ENCODE results near the gene ZMYM4.
"Not testable (repeated sequence)": the region's sequence is repeated elsewhere in the genome, so short reads cannot be mapped to it uniquely, and the experiment has no call there.

ZMYM4 gene

GRCh38 chr1:35331618-35332017, 63.1 kb downstream of the ZMYM4 start:
- not testable (repeated sequence) for DNase-seq

- no peak for DNase-seq
Measured at GRCh38 chr1:35334485-35334884, 66.0 kb downstream of the ZMYM4 start.

- DNase-seq = no peak
Measured at GRCh38 chr1:35340519-35340918, 72.0 kb downstream of the ZMYM4 start.

GRCh38 chr1:35345439-35345981, 77.0 kb downstream of the ZMYM4 start:
- DNase-seq = no peak

GRCh38 chr1:35350872-35351271, 82.4 kb downstream of the ZMYM4 start:
- no peak for DNase-seq

- no peak for DNase-seq
Measured at GRCh38 chr1:35359995-35360394, 91.5 kb downstream of the ZMYM4 start.

- DNase-seq = no peak
Measured at GRCh38 chr1:35361638-35362037, 93.1 kb downstream of the ZMYM4 start.

- no peak for DNase-seq
Measured at GRCh38 chr1:35364741-35365140, 96.2 kb downstream of the ZMYM4 start.

- DNase-seq = no peak
Measured at GRCh38 chr1:35367914-35368313, 99.4 kb downstream of the ZMYM4 start.

GRCh38 chr1:35369922-35370671, 101.6 kb downstream of the ZMYM4 start:
- no peak for DNase-seq

- DNase-seq = no peak
Measured at GRCh38 chr1:35371506-35371905, 103.0 kb downstream of the ZMYM4 start.

- no peak for DNase-seq
Measured at GRCh38 chr1:35377555-35377954, 109.0 kb downstream of the ZMYM4 start.

GRCh38 chr1:35379317-35380000, 111.0 kb downstream of the ZMYM4 start:
- DNase-seq = no peak

- DNase-seq = not testable (repeated sequence)
Measured at GRCh38 chr1:35380111-35380510, 111.6 kb downstream of the ZMYM4 start.

- DNase-seq = no peak
Measured at GRCh38 chr1:35382107-35382506, 113.6 kb downstream of the ZMYM4 start.

- no peak for DNase-seq
Measured at GRCh38 chr1:35386290-35386689, 117.8 kb downstream of the ZMYM4 start.

GRCh38 chr1:35386959-35387358, 118.5 kb downstream of the ZMYM4 start:
- no peak for DNase-seq

- DNase-seq = no peak
Measured at GRCh38 chr1:35390600-35391494, 122.3 kb downstream of the ZMYM4 start.

- no peak for DNase-seq
Measured at GRCh38 chr1:35394386-35394785, 125.9 kb downstream of the ZMYM4 start.

GRCh38 chr1:35398739-35399138, 130.2 kb downstream of the ZMYM4 start:
- no peak for DNase-seq

GRCh38 chr1:35401049-35401448, 132.5 kb downstream of the ZMYM4 start:
- DNase-seq = no peak

GRCh38 chr1:35406103-35406502, 137.6 kb downstream of the ZMYM4 start:
- no peak for DNase-seq

- no peak for DNase-seq
Measured at GRCh38 chr1:35407743-35408142, 139.2 kb downstream of the ZMYM4 start.
